Measurements from ENCODE around the gene SLC37A1.

The SLC37A1 gene

GRCh38 chr21:42527127-42527488 is 13.5 kb downstream of the SLC37A1 start:
- H3K9me3 Mint-ChIP-seq = no peaks in the 10 kb centered on the region
- H3K4me1 Mint-ChIP-seq = peaks cover 30% of the 10 kb centered on the region
- H3K36me3 Mint-ChIP-seq (ENCODE audit: low read depth) = peaks cover 4% of the 10 kb centered on the region
- H3K27ac Mint-ChIP-seq = peak overlapping the region in 1 of 3 experiments; percentile 95
- TF ChIP-seq, protein P1, sequence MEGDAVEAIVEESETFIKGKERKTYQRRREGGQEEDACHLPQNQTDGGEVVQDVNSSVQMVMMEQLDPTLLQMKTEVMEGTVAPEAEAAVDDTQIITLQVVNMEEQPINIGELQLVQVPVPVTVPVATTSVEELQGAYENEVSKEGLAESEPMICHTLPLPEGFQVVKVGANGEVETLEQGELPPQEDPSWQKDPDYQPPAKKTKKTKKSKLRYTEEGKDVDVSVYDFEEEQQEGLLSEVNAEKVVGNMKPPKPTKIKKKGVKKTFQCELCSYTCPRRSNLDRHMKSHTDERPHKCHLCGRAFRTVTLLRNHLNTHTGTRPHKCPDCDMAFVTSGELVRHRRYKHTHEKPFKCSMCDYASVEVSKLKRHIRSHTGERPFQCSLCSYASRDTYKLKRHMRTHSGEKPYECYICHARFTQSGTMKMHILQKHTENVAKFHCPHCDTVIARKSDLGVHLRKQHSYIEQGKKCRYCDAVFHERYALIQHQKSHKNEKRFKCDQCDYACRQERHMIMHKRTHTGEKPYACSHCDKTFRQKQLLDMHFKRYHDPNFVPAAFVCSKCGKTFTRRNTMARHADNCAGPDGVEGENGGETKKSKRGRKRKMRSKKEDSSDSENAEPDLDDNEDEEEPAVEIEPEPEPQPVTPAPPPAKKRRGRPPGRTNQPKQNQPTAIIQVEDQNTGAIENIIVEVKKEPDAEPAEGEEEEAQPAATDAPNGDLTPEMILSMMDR (IDR thresholded peaks at IDR 0.05; ENCODE audit: unreplicated experiment in 3 of 3) = no peak
- peaks cover 43% of the 10 kb centered on the region for H3K27me3 Mint-ChIP-seq (ENCODE audit: low read depth)
- H3K4me3 Mint-ChIP-seq = no peak overlapping the region

DNA sequence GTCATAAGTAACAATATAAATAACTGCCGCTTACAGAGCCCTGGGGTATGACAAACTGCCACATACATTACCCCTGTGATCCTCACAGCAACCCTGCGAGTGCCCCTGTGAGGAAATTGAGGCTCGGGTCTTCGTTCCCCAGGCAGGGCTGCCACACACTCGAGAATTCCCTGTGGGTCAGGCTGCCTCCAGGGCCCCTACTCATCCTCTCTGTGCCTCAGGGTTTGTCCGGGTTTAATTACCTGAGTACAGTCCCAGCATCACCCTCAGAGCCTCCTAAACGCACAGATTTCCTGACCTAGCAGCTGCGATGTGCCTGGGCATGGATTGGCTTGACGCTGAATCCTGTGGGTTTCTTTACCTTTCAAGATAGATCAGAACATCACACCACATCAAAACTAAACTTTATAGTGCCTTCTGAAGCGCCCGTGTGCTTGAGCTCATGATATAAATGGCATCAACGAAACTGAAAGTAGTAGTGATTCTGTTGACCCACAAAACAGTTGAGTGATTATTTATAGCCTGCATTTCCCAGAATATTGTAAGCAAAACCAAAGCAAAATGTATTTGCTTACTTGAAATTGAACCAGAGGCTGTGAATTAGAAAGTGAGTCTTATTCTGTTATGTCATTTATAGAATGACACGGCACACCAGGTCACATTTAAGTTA is 14.0 kb downstream of the SLC37A1 start:
- Mint-ChIP-seq H3K4me1 (peaks cover 30% of the 10 kb centered on the region), H3K4me3 (no peak overlapping the region), H3K9me3 (no peaks in the 10 kb centered on the region), H3K27me3 (ENCODE audit: low read depth) (peaks cover 39% of the 10 kb centered on the region), H3K27ac (peak overlapping the region in 1 of 3 experiments; percentile 71), H3K36me3 (ENCODE audit: low read depth) (peaks cover 4% of the 10 kb centered on the region)
- TF ChIP-seq, protein P1 (IDR thresholded peaks at IDR 0.05; ENCODE audit: unreplicated experiment in 3 of 3) = no peak

DNA sequence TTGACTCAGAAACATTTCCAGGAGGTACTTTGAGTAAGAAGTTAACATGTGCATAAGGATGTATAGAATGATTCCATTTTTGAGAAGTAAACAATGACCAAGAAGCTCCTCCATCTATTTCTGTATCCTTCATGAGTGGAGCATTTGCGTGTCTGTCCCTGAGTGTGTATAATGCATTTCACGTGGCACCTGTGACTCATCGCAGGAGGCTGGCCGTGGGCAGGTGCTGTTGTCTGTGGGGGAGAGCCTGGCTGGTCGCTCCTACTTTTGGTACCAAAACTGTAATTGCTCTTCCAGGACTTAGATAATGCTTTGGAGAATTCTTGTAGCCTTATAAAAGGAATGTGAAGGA is 16.5 kb downstream of the SLC37A1 start:
- Mint-ChIP-seq H3K27me3 (ENCODE audit: low read depth) (peaks cover 30% of the 10 kb centered on the region), H3K9me3 (no peaks in the 10 kb centered on the region), H3K4me1 (peaks cover 18% of the 10 kb centered on the region), H3K27ac (no peak overlapping the region), H3K36me3 (ENCODE audit: low read depth) (peaks cover 4% of the 10 kb centered on the region), H3K4me3 (no peak overlapping the region)
- TF ChIP-seq, protein P1 (IDR thresholded peaks at IDR 0.05; ENCODE audit: unreplicated experiment in 3 of 3) = no peak

DNA sequence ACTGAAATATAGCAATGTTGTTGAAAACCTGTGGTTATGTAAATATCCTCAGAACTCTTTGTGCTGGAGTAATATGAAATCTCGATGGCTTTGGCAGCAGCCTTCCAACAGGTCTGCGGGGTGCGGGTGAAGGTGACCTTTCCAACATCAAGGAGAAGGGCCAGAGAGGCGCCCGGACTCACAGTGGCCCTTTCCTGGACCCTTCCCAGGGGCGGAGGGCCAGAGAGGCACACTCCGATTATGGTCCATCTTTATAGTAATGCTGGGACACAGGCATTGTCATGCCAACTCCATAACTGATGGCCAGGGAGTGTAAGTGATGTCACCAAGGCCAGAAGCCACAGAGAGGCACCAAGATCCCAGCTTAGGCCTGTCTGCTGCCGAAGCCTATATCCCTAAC is 18.1 kb downstream of the SLC37A1 start:
- TF ChIP-seq, protein P1 (IDR thresholded peaks at IDR 0.05; ENCODE audit: unreplicated experiment in 3 of 3) = no peak
- Mint-ChIP-seq H3K4me3 (no peak overlapping the region), H3K9me3 (no peaks in the 10 kb centered on the region), H3K36me3 (ENCODE audit: low read depth) (peaks cover 4% of the 10 kb centered on the region), H3K27ac (no peak overlapping the region), H3K4me1 (peaks cover 4% of the 10 kb centered on the region), H3K27me3 (ENCODE audit: low read depth) (peaks cover 27% of the 10 kb centered on the region)

- H3K27me3 Mint-ChIP-seq (ENCODE audit: low read depth) = peaks cover 26% of the 10 kb centered on the region
- peaks cover 4% of the 10 kb centered on the region for H3K36me3 Mint-ChIP-seq (ENCODE audit: low read depth)
- no peaks in the 10 kb centered on the region for H3K9me3 Mint-ChIP-seq
- no peak overlapping the region for H3K27ac Mint-ChIP-seq
- no peak overlapping the region for H3K4me3 Mint-ChIP-seq
- no peaks in the 10 kb centered on the region for H3K4me1 Mint-ChIP-seq
- TF ChIP-seq, protein P1 (IDR thresholded peaks at IDR 0.05; ENCODE audit: unreplicated experiment in 3 of 3) = no peak
Measured at GRCh38 chr21:42532466-42533181, 19.0 kb downstream of the SLC37A1 start.
